Karpas-422 (cell line): ENCODE results near the gene SH3BP2. TPM values are rescaled to one million over a fixed set of nuclear protein-coding genes. Genes with fewer than 3 reads are reported as not detected.

ENCODE experiments used
- DNase-seq: peaks from one replicate; pipeline ENCODE4 v3.0.0-alpha.2; 2015
- H2AFZ ChIP-seq: fragments of 200-600 bp; sonication (generic); 2 replicates; pipeline ENCODE4 v1.6.1; 2014; ENCODE audit warnings: antibody characterized with exemption, low read length, mixed read lengths
- H3K27ac ChIP-seq: fragments of 200-600 bp; sonication (generic); 2 replicates; pipeline ENCODE4 v1.5.1; 2014; ENCODE audit warnings: mild to moderate bottlenecking, low read length, moderate library complexity
- H3K27me3 ChIP-seq: fragments of 200-600 bp; sonication (generic); 2 replicates; pipeline ENCODE4 v1.6.1; 2014; ENCODE audit warnings: low read length, mixed read lengths
- H3K36me3 ChIP-seq: fragments of 200-600 bp; sonication (generic); 2 replicates; pipeline ENCODE4 v1.6.1; 2014; ENCODE audit warnings: low read length, mixed read lengths; ENCODE audit not compliant: insufficient read depth
- H3K4me1 ChIP-seq: fragments of 200-600 bp; sonication (generic); 2 replicates; pipeline ENCODE4 v1.6.1; 2014; ENCODE audit warnings: mild to moderate bottlenecking, low read length, mixed read lengths
- H3K4me2 ChIP-seq: fragments of 200-600 bp; sonication (generic); 2 replicates; pipeline ENCODE4 v1.6.1; 2014; ENCODE audit warnings: low read length, low read depth, mild to moderate bottlenecking; ENCODE audit not compliant: poor library complexity, severe bottlenecking
- H3K4me3 ChIP-seq: fragments of 200-600 bp; sonication (generic); 2 replicates; pipeline ENCODE4 v1.5.1; 2014; ENCODE audit warnings: mild to moderate bottlenecking, antibody characterized with exemption, low read length, mixed read lengths
- H3K79me2 ChIP-seq: fragments of 200-600 bp; sonication (generic); 2 replicates; pipeline ENCODE4 v1.6.1; 2014; ENCODE audit warnings: mild to moderate bottlenecking, low read length, mixed read lengths
- H3K9ac ChIP-seq: fragments of 200-600 bp; sonication (generic); 2 replicates; pipeline ENCODE4 v1.6.0; 2014; ENCODE audit warnings: low read length
- H3K9me2 ChIP-seq: fragments of 200-600 bp; sonication (generic), shearing (Covaris generic); replicated peaks from 2 replicates; pipeline ENCODE4 v1.6.0; 2014; ENCODE audit warnings: mild to moderate bottlenecking, low read length, moderate library complexity; ENCODE audit not compliant: insufficient read depth
- H3K9me3 ChIP-seq: fragments of 300-700, 200-600 bp; sonication (generic); 2 replicates; pipeline ENCODE4 v1.6.1; 2014; ENCODE audit warnings: low read length, mixed read lengths
- H4K20me1 ChIP-seq: fragments of 200-600 bp; sonication (generic); 2 replicates; pipeline ENCODE4 v1.6.1; 2014; ENCODE audit warnings: mild to moderate bottlenecking, antibody characterized with exemption, low read length, low read depth; ENCODE audit not compliant: insufficient read depth
- total RNA-seq: library from RNA; depleted of rRNA; stranded (reverse); fragments of >200 nt; shearing (Covaris generic); gene quantifications from 2 replicates; pipeline ENCODE4 v1.2.3, GENCODE V29; 2014; ENCODE audit warnings: low replicate concordance

The SH3BP2 gene
- total RNA-seq, 1 experiment from 2014 or later, result 17.2 TPM

DNA sequence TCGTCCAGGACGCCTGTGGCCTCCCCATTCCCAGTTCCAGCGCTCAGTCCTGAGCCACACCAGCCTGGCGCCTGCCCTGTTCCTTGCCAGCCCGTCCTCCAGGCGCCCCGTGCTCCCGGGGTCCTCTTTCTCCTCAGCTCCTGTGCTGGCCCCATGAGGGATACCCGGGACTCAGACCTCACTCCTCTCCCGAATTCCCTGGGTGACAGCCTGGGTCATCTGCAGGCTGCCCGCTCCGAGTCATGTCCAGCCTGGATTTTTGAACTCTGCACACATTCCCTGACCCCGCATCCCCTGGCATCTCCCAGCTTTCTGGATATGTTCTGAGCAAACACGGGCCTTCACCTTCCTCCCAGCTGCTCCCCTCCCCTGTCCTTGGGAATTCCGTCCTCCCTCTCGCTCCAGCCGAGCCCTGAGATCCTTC lies 35.9 kb downstream of the SH3BP2 start:
- no peaks in the 10 kb centered on the region; the same call in 1 of the 2 replicates for H3K36me3 ChIP-seq
- H3K4me3 ChIP-seq, result no peak overlapping the region
- H3K27me3 ChIP-seq, result no peaks in the 10 kb centered on the region
- no peaks in the 10 kb centered on the region for H3K79me2 ChIP-seq
- H3K9me3 ChIP-seq, result no peaks in the 10 kb centered on the region
- peaks cover 18% of the 10 kb centered on the region for H3K4me1 ChIP-seq
- H4K20me1 ChIP-seq, result 0 out of 2 replicates have a peak, but pooled peaks cover 10% of the 10 kb centered on the region
- H3K4me2 ChIP-seq, result no peak overlapping the region
- no peak for DNase-seq
- H3K27ac ChIP-seq, result no peak overlapping the region
- H3K9me2 ChIP-seq, result no peaks in the 10 kb centered on the region
- no peak overlapping the region for H2AFZ ChIP-seq
- no peak overlapping the region for H3K9ac ChIP-seq

DNA sequence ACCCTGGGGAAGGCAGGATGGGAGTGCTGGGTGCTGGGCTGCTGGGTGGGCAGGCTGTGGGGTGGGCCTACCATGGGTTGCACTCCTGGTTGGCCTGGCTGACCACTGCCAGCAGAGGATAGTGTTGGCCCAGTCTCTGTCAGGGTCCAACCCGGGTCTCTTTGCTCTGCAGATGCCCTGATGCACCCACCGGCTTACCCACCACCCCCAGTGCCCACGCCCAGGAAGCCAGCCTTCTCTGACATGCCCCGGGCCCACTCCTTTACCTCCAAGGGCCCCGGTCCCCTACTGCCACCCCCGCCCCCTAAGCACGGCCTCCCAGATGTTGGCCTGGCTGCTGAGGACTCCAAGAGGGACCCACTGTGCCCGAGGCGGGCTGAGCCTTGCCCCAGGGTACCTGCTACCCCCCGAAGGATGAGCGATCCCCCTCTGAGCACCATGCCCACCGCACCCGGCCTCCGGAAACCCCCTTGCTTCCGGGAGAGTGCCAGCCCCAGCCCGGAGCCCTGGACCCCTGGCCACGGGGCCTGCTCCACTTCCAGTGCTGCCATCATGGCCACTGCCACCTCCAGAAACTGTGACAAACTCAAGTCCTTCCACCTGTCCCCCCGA lies 36.5 kb downstream of the SH3BP2 start:
- H3K27ac ChIP-seq, result no peak overlapping the region
- no peaks in the 10 kb centered on the region for H3K27me3 ChIP-seq
- H3K4me2 ChIP-seq, result no peak overlapping the region
- DNase-seq, result no peak
- H2AFZ ChIP-seq, result no peak overlapping the region
- H3K9me3 ChIP-seq, result no peaks in the 10 kb centered on the region
- H3K9me2 ChIP-seq, result no peaks in the 10 kb centered on the region
- H3K36me3 ChIP-seq, result no peaks in the 10 kb centered on the region
- peaks cover 25% of the 10 kb centered on the region for H3K4me1 ChIP-seq
- H3K79me2 ChIP-seq, result no peaks in the 10 kb centered on the region
- 0 out of 2 replicates have a peak, but pooled peaks cover 10% of the 10 kb centered on the region for H4K20me1 ChIP-seq
- H3K9ac ChIP-seq, result no peak overlapping the region
- H3K4me3 ChIP-seq, result no peak overlapping the region

DNA sequence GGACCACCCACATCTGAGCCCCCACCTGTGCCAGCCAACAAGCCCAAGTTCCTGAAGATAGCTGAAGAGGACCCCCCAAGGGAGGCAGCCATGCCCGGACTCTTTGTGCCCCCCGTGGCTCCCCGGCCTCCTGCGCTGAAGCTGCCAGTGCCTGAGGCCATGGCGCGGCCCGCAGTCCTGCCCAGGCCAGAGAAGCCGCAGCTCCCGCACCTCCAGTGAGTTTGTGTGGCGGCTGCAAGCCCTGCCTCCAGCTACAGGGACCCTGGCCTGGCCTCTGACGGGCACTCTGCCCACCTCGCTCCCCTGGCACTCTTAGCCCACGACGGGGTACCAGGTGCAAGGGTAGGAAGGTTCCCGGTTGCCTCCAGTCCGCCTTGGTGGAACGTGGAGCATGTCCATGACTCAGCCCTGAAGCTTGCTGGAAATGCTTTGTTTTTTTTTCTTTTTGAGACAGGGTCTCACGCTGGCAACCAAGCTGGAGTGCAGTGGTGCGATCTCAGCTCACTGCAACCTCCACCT lies 37.1 kb downstream of the SH3BP2 start:
- no peaks in the 10 kb centered on the region for H3K9me3 ChIP-seq
- DNase-seq, result no peak
- 0 out of 2 replicates have a peak, but pooled peaks cover 10% of the 10 kb centered on the region for H4K20me1 ChIP-seq
- H3K4me1 ChIP-seq, result peaks cover 30% of the 10 kb centered on the region
- H3K79me2 ChIP-seq, result no peaks in the 10 kb centered on the region
- H2AFZ ChIP-seq, result no peak overlapping the region
- H3K4me3 ChIP-seq, result no peak overlapping the region
- H3K36me3 ChIP-seq, result no peaks in the 10 kb centered on the region
- no peak overlapping the region for H3K4me2 ChIP-seq
- no peaks in the 10 kb centered on the region for H3K27me3 ChIP-seq
- H3K9me2 ChIP-seq, result no peaks in the 10 kb centered on the region
- H3K9ac ChIP-seq, result no peak overlapping the region
- no peak overlapping the region for H3K27ac ChIP-seq

- no peaks in the 10 kb centered on the region for H3K9me3 ChIP-seq
- no peaks in the 10 kb centered on the region for H3K27me3 ChIP-seq
- DNase-seq, result no peak
- H3K4me3 ChIP-seq, result no peak overlapping the region
- 0 out of 2 replicates have a peak, but pooled peaks cover 10% of the 10 kb centered on the region for H4K20me1 ChIP-seq
- no peaks in the 10 kb centered on the region for H3K36me3 ChIP-seq
- H3K27ac ChIP-seq, result no peak overlapping the region
- no peak overlapping the region for H2AFZ ChIP-seq
- no peak overlapping the region for H3K9ac ChIP-seq
- H3K9me2 ChIP-seq, result no peaks in the 10 kb centered on the region
- H3K79me2 ChIP-seq, result no peaks in the 10 kb centered on the region
- no peak overlapping the region for H3K4me2 ChIP-seq
- peaks cover 38% of the 10 kb centered on the region for H3K4me1 ChIP-seq
Observed at GRCh38 chr4:2830632-2831610, 38.0 kb downstream of the SH3BP2 start.

DNA sequence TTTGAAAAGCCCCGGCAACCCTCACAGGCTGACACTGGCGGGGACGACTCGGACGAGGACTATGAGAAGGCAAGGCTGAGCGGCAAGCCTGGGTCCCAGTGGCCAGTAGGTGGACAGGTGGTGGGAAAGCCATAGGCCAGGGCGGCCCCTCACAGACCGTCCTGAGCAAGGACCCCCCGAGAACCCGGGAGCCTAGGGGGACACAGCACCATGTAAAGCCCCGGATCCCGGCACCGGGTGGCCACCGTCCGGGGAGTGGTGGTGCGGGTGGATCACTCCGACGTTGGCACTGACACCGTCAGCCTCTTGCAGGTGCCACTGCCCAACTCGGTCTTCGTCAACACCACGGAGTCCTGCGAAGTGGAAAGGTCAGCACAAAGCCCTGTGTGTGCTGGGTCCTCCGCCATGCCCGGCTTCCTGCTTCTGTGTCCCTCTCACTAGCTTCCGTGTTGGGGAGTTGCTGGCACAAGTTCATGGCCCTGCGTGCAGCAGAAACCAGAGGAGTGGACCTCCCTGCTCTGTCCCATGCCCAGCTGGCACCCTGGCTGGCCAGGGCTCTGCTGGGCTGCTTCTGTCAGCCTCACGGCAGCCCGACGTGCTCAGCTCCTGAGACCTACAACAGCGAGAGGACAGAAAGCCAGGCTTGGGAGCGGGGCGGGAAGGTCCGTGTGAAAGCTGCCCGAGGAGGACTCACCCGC lies 38.9 kb downstream of the SH3BP2 start:
- no peaks in the 10 kb centered on the region for H3K9me3 ChIP-seq
- 0 out of 2 replicates have a peak overlapping the region, but pooled peaks have one; percentile 11 for H3K27ac ChIP-seq

DNA sequence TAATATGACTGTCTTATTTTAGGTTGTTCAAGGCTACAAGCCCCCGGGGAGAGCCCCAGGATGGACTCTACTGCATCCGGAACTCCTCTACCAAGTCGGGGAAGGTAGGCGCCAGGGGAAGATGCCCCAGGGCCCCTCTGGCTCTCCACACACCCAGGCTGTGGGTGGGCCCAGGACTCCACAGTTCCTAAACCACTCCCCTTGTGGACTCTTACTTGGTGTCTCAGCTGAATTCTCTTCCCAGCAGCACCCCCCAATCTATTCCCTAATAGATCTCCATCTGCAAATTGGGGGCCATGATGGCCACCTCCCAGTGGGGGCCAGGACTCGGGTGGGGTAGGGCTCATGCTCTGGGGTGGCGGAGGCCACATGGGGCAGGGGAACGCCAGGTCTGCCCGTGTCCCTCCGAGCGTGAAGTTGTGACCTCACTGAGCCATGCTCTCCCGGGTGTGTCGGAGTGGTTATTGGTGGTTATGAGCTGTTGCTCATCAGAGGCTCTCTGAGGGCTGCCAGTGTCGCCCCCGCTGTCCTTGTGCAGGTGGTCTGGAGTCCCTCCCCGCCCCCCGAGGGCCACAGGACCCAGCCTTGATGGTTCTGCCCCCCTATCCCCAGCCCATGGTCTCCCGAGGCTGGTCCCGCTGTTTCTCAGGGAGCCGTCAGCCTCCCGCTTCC lies 39.6 kb downstream of the SH3BP2 start:
- H3K4me3 ChIP-seq, result no peak overlapping the region; the same call in 1 of the 2 replicates
- H3K36me3 ChIP-seq, result no peaks in the 10 kb centered on the region
- H3K9me3 ChIP-seq, result no peaks in the 10 kb centered on the region
- no peaks in the 10 kb centered on the region for H3K27me3 ChIP-seq
- no peaks in the 10 kb centered on the region for H3K9me2 ChIP-seq
- DNase-seq, result peak; percentile 78
- H2AFZ ChIP-seq, result no peak overlapping the region
- H3K4me1 ChIP-seq, result peaks cover 48% of the 10 kb centered on the region
- H3K4me2 ChIP-seq, result peak overlapping the region; percentile 31
- 0 out of 2 replicates have a peak, but pooled peaks cover 10% of the 10 kb centered on the region for H4K20me1 ChIP-seq
- no peaks in the 10 kb centered on the region for H3K79me2 ChIP-seq
- peak overlapping the region; percentile 11; the same call in 1 of the 2 replicates for H3K27ac ChIP-seq
- H3K9ac ChIP-seq, result peak overlapping the region; percentile 15; the same call in 1 of the 2 replicates

More for the DNA sequence above, 38.9 kb downstream of the SH3BP2 start:
- H3K27me3 ChIP-seq, result no peaks in the 10 kb centered on the region
- H4K20me1 ChIP-seq, result 0 out of 2 replicates have a peak, but pooled peaks cover 10% of the 10 kb centered on the region
- H3K4me3 ChIP-seq, result no peak overlapping the region; the same call in 1 of the 2 replicates
- H3K4me1 ChIP-seq, result peaks cover 41% of the 10 kb centered on the region
- H3K36me3 ChIP-seq, result no peaks in the 10 kb centered on the region
- peak overlapping the region; percentile 31 for H3K4me2 ChIP-seq
- no peak for DNase-seq
- no peaks in the 10 kb centered on the region for H3K9me2 ChIP-seq
- no peak overlapping the region for H2AFZ ChIP-seq
- peak overlapping the region; percentile 15; the same call in 1 of the 2 replicates for H3K9ac ChIP-seq
- no peaks in the 10 kb centered on the region for H3K79me2 ChIP-seq

DNA sequence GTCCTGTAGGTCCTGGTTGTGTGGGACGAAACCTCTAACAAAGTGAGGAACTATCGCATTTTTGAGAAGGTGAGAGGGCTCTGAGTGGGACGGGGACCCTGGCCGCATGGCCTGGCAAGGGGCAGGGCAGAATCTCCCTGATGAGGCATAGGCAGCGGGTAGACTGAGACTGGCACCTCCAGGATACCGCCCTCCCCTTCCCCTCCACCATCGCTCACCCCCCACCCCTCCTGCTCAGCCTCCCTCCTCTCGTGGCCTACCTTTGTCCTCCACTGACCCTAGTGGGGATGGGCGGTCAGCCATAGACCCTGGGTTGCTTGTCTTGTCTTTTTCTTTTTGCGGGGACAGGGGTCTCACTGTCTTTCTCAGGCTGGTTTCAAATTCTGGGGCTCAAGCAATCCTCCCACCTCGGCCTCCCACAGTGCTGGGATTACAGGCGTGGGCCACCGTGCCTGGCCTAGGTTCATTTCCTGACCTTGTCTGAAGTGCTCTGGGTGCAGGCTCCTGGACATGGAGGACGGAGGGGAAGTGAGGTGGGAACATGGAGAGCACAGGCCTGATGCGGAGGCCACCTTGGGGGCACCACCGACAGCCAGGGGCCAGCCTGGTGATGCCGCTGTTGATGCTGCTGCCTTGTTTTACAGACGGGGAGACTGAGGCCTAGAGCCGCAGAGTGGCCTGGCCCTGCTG lies 40.2 kb downstream of the SH3BP2 start:
- DNase-seq, result no peak
- peaks cover 55% of the 10 kb centered on the region for H3K4me1 ChIP-seq
- H3K36me3 ChIP-seq, result no peaks in the 10 kb centered on the region
- no peak overlapping the region for H3K4me3 ChIP-seq
- H3K9me2 ChIP-seq, result no peaks in the 10 kb centered on the region
- H4K20me1 ChIP-seq, result 0 out of 2 replicates have a peak, but pooled peaks cover 10% of the 10 kb centered on the region
- no peaks in the 10 kb centered on the region for H3K9me3 ChIP-seq
- H3K27ac ChIP-seq, result peak overlapping the region; percentile 11; the same call in 1 of the 2 replicates
- H3K79me2 ChIP-seq, result no peaks in the 10 kb centered on the region
- no peak overlapping the region for H2AFZ ChIP-seq
- no peak overlapping the region for H3K4me2 ChIP-seq
- H3K27me3 ChIP-seq, result no peaks in the 10 kb centered on the region
- H3K9ac ChIP-seq, result no peak overlapping the region
